ENCODE measurements around the gene CREB3L2.
"Not testable (repeated sequence)": the region's sequence is repeated elsewhere in the genome, so short reads cannot be mapped to it uniquely, and the experiment has no call there.

Gene CREB3L2

DNA sequence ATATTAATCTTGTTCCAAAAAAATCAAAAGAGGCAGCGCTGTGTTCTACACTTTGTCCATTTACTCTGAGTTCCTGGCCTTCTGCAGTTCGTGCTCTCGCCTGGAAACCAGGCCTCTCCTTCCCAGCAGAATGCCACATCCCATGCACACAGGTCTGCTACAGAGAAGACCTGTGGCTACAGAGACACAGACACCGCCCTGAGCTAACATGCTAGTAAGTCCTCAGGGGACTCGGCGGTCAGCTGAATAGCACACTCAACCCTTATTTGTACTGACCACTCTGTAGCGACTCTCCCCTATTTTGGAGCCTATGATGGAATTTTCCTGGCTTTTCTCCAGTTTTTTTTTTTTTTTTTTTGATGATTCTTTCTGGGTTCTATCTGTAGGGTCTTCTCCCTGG, 12.8 kb downstream of the CREB3L2 start:
- Histone ChIP-seq H3K4me1 (ENCODE audit: control insufficient read depth, insufficient read depth, low read length) (peaks cover 22% of the 10 kb centered on the region; the same call in 1 of the 2 replicates), H3K27me3 (ENCODE audit: control insufficient read depth, insufficient read depth, low read length) (no peaks in the 10 kb centered on the region), H3K9ac (ENCODE audit: low read depth, low read length) (no peak overlapping the region), H3K4me3 (ENCODE audit: low read depth, low read length) (no peak overlapping the region), H3K9me3 (ENCODE audit: control insufficient read depth, insufficient read depth, low read length) (no peaks in the 10 kb centered on the region), H3K36me3 (ENCODE audit: control insufficient read depth, insufficient read depth, low read length) (0 out of 2 replicates have a peak, but pooled peaks cover 2% of the 10 kb centered on the region), H3K27ac (ENCODE audit: low read depth, low read length) (no peak overlapping the region)

GRCh38 chr7:137987968-137988367, 13.9 kb downstream of the CREB3L2 start:
- Histone ChIP-seq H3K4me3 (ENCODE audit: low read depth, low read length) (no peak overlapping the region), H3K27ac (ENCODE audit: low read depth, low read length) (no peak overlapping the region), H3K27me3 (ENCODE audit: control insufficient read depth, insufficient read depth, low read length) (no peaks in the 10 kb centered on the region), H3K9ac (ENCODE audit: low read depth, low read length) (no peak overlapping the region), H3K36me3 (ENCODE audit: control insufficient read depth, insufficient read depth, low read length) (0 out of 2 replicates have a peak, but pooled peaks cover 2% of the 10 kb centered on the region), H3K4me1 (ENCODE audit: control insufficient read depth, insufficient read depth, low read length) (peaks cover 19% of the 10 kb centered on the region; the same call in 1 of the 2 replicates), H3K9me3 (ENCODE audit: control insufficient read depth, insufficient read depth, low read length) (no peaks in the 10 kb centered on the region)

GRCh38 chr7:137987563-137987962, 14.3 kb downstream of the CREB3L2 start:
- H3K36me3 ChIP-seq (ENCODE audit: control insufficient read depth, insufficient read depth, low read length) = 0 out of 2 replicates have a peak, but pooled peaks cover 2% of the 10 kb centered on the region
- no peak overlapping the region for H3K27ac ChIP-seq (ENCODE audit: low read depth, low read length)
- H3K9me3 ChIP-seq (ENCODE audit: control insufficient read depth, insufficient read depth, low read length) = no peaks in the 10 kb centered on the region
- no peak overlapping the region for H3K4me3 ChIP-seq (ENCODE audit: low read depth, low read length)
- peaks cover 15% of the 10 kb centered on the region; the same call in 1 of the 2 replicates for H3K4me1 ChIP-seq (ENCODE audit: control insufficient read depth, insufficient read depth, low read length)
- H3K27me3 ChIP-seq (ENCODE audit: control insufficient read depth, insufficient read depth, low read length) = no peaks in the 10 kb centered on the region
- H3K9ac ChIP-seq (ENCODE audit: low read depth, low read length) = no peak overlapping the region

DNA sequence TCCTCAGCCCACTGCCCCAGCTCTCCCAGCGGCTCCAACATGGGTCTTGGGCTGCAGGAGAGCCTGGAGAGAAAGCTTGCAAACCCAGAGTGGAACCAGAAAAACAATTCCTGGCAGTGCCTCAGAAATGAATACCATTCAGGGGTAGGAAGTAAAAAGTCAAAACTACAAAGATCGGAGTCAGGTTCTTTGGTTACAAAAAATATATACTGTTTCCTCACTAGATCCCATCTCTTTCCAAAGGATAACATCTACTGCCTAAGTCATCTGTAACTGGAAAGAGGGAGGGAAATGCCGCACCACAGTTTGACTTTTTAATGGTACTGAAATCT, 14.9 kb downstream of the CREB3L2 start:
- H3K27ac ChIP-seq (ENCODE audit: low read depth, low read length) = no peak overlapping the region
- no peaks in the 10 kb centered on the region for H3K36me3 ChIP-seq (ENCODE audit: control insufficient read depth, insufficient read depth, low read length)
- no peaks in the 10 kb centered on the region for H3K27me3 ChIP-seq (ENCODE audit: control insufficient read depth, insufficient read depth, low read length)
- no peak overlapping the region for H3K4me3 ChIP-seq (ENCODE audit: low read depth, low read length)
- H3K9me3 ChIP-seq (ENCODE audit: control insufficient read depth, insufficient read depth, low read length) = no peaks in the 10 kb centered on the region
- H3K4me1 ChIP-seq (ENCODE audit: control insufficient read depth, insufficient read depth, low read length) = peaks cover 13% of the 10 kb centered on the region; the same call in 1 of the 2 replicates
- no peak overlapping the region for H3K9ac ChIP-seq (ENCODE audit: low read depth, low read length)

- no peak overlapping the region for H3K27ac ChIP-seq (ENCODE audit: low read depth, low read length)
- H3K36me3 ChIP-seq (ENCODE audit: control insufficient read depth, insufficient read depth, low read length) = no peaks in the 10 kb centered on the region
- no peak overlapping the region for H3K4me3 ChIP-seq (ENCODE audit: low read depth, low read length)
- H3K9me3 ChIP-seq (ENCODE audit: control insufficient read depth, insufficient read depth, low read length) = no peaks in the 10 kb centered on the region
- peaks cover 13% of the 10 kb centered on the region; the same call in 1 of the 2 replicates for H3K4me1 ChIP-seq (ENCODE audit: control insufficient read depth, insufficient read depth, low read length)
- no peaks in the 10 kb centered on the region for H3K27me3 ChIP-seq (ENCODE audit: control insufficient read depth, insufficient read depth, low read length)
- H3K9ac ChIP-seq (ENCODE audit: low read depth, low read length) = no peak overlapping the region
These were observed 15.5 kb downstream of the CREB3L2 start for GRCh38 chr7:137986252-137987017.

DNA sequence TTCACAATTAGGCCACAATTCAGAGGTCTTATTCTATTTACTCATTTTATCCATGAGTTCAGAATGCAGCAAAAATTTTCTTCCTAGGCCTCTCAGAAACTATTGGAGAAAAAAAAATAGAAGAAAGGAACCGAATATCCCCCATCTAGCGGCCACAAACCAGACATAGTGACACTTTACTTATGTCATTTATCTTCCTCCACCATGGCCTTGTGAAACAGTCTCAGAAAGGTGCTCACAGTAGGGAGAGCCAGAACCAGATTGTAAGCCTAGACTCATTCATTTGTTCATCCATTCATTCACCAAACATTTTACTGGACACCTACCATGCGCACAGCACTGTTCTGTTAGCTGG, 16.0 kb downstream of the CREB3L2 start:
- Histone ChIP-seq H3K9me3 (ENCODE audit: control insufficient read depth, insufficient read depth, low read length) (no peaks in the 10 kb centered on the region), H3K27me3 (ENCODE audit: control insufficient read depth, insufficient read depth, low read length) (no peaks in the 10 kb centered on the region), H3K9ac (ENCODE audit: low read depth, low read length) (no peak overlapping the region), H3K27ac (ENCODE audit: low read depth, low read length) (no peak overlapping the region), H3K4me3 (ENCODE audit: low read depth, low read length) (no peak overlapping the region), H3K4me1 (ENCODE audit: control insufficient read depth, insufficient read depth, low read length) (peaks cover 13% of the 10 kb centered on the region; the same call in 1 of the 2 replicates), H3K36me3 (ENCODE audit: control insufficient read depth, insufficient read depth, low read length) (no peaks in the 10 kb centered on the region)

GRCh38 chr7:137985253-137985896, 16.5 kb downstream of the CREB3L2 start:
- H3K9me3 ChIP-seq (ENCODE audit: control insufficient read depth, insufficient read depth, low read length) = no peaks in the 10 kb centered on the region
- no peak overlapping the region for H3K27ac ChIP-seq (ENCODE audit: low read depth, low read length)
- H3K27me3 ChIP-seq (ENCODE audit: control insufficient read depth, insufficient read depth, low read length) = no peaks in the 10 kb centered on the region
- H3K4me1 ChIP-seq (ENCODE audit: control insufficient read depth, insufficient read depth, low read length) = peaks cover 10% of the 10 kb centered on the region; the same call in 1 of the 2 replicates
- no peaks in the 10 kb centered on the region for H3K36me3 ChIP-seq (ENCODE audit: control insufficient read depth, insufficient read depth, low read length)
- H3K4me3 ChIP-seq (ENCODE audit: low read depth, low read length) = no peak overlapping the region
- no peak overlapping the region for H3K9ac ChIP-seq (ENCODE audit: low read depth, low read length)

DNA sequence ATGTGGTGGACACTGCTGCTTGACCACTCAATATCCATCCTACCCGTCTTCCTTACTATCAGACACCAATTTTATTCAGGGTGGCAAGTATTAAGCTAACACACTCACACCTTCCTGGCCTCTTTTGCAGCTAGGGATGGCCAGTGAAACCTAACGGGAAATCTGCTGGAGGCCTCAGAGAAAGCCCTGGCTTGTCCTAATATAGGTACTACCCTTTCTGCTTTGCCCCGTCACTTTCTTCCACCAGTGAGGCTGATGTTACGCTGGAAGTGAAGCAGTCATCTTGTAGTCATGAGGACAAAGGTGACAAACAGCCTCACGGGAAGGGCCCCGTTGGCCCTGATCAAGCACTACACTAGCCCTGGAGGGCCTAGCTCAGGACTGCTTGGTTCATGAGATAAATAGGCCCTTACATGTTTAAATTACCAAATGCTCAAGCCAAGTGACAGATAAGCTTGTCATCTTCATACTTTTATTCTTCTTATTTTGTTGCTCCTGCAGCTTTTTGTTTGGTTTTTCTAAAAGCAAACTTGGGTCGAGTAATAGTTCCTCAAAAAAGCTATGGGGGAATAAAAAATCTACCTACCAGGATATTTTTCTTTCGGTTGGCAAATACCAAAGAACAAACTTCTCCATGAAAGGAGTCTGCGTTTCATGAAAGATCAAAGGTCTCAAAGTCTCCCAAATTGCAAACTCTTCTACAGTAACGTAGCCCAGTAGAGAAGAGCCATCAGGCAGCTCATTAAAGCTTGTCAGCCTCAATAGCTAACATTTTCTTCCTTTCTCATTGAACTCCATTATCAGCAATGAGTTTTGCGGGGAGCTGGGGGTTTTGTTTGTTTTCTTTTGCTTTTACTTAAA, 17.5 kb downstream of the CREB3L2 start:
- Histone ChIP-seq H3K27me3 (ENCODE audit: control insufficient read depth, insufficient read depth, low read length) (no peaks in the 10 kb centered on the region), H3K36me3 (ENCODE audit: control insufficient read depth, insufficient read depth, low read length) (no peaks in the 10 kb centered on the region), H3K9me3 (ENCODE audit: control insufficient read depth, insufficient read depth, low read length) (no peaks in the 10 kb centered on the region), H3K9ac (ENCODE audit: low read depth, low read length) (no peak overlapping the region), H3K27ac (ENCODE audit: low read depth, low read length) (no peak overlapping the region), H3K4me1 (ENCODE audit: control insufficient read depth, insufficient read depth, low read length) (0 out of 2 replicates have a peak, but pooled peaks cover 4% of the 10 kb centered on the region), H3K4me3 (ENCODE audit: low read depth, low read length) (no peak overlapping the region)

DNA sequence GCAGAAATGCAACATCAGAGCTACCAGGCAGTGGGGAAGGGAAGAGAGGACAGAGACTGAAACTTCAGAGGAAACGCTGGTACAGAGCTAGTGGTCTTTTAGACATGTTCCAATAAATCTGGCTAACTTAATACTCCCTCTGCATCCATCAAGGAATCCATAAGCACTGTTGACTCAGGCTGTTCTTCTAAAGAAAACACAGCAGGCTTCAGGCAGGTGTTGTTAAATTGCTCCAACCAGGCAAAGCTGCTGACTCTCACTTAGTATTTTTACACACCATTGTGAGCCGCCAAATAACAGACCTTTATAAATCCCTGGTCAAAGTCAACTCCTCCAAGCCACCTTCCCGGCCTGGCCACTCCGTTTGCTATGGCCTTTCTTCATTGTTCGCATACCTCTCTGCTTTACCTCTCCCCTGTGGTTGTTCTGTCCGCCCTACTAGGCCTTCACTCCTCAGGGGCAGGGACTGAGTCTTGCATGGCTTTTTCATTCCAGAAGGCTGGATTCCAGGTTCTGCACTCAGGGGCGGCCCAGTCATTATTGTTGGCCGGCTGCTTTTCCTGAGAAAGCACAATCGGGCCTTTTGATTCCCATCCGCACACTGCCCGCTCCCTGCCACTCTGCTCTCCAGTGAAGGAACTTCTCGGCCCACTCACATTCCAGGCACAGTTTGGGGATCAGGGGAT, 18.4 kb downstream of the CREB3L2 start:
- H3K9me3 ChIP-seq (ENCODE audit: control insufficient read depth, insufficient read depth, low read length) = no peaks in the 10 kb centered on the region
- 0 out of 2 replicates have a peak, but pooled peaks cover 4% of the 10 kb centered on the region for H3K4me1 ChIP-seq (ENCODE audit: control insufficient read depth, insufficient read depth, low read length)
- no peak overlapping the region for H3K9ac ChIP-seq (ENCODE audit: low read depth, low read length)
- H3K27me3 ChIP-seq (ENCODE audit: control insufficient read depth, insufficient read depth, low read length) = no peaks in the 10 kb centered on the region
- H3K36me3 ChIP-seq (ENCODE audit: control insufficient read depth, insufficient read depth, low read length) = no peaks in the 10 kb centered on the region
- H3K4me3 ChIP-seq (ENCODE audit: low read depth, low read length) = no peak overlapping the region
- no peak overlapping the region for H3K27ac ChIP-seq (ENCODE audit: low read depth, low read length)

DNA sequence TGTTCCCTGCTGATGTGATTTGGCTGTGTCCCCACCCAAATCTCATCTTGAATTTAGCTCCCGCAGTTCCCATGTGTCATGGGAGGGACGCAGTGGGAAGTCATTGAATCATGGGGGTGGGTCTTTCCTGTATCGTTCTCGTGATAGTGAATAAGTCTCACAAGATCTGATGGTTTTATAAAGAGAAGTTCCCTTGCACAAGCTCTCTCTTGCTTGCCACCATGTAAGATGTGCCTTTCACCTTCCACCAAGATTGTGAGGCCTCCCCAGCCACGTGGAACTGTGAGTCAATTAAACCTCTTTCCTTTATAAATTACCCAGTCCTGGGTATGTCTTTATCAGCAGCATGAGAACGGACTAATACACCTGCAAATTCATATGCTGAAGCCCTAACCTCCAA, 19.5 kb downstream of the CREB3L2 start:
- H3K36me3 ChIP-seq (ENCODE audit: control insufficient read depth, insufficient read depth, low read length); H3K27ac ChIP-seq (ENCODE audit: low read depth, low read length); H3K9me3 ChIP-seq (ENCODE audit: control insufficient read depth, insufficient read depth, low read length); H3K4me1 ChIP-seq (ENCODE audit: control insufficient read depth, insufficient read depth, low read length); H3K4me3 ChIP-seq (ENCODE audit: low read depth, low read length); H3K9ac ChIP-seq (ENCODE audit: low read depth, low read length); H3K27me3 ChIP-seq (ENCODE audit: control insufficient read depth, insufficient read depth, low read length): not testable (repeated sequence)

Data from HUES48 (cell line).